ENCODE data around the gene NAALADL2. TPM values are rescaled to one million over a fixed set of nuclear protein-coding genes. Genes with fewer than 3 reads are reported as not detected.

NAALADL2 gene
- total and polyA plus RNA-seq, 2 of the 13 experiments (the other 11 are each of a cell fraction or from before 2014, with no cell fraction given): 0.08 TPM; not detected in 1

GRCh38 chr3:175129126-175129525 lies 270.0 kb downstream of the NAALADL2 start:
- Histone ChIP-seq H3K4me1 (ENCODE audit: insufficient read depth, low read length) (no peaks in the 10 kb centered on the region), H3K27me3 (ENCODE audit: control insufficient read depth in 1 of 2, insufficient read depth in 2 of 2, low read length in 2 of 2) (no peaks in the 10 kb centered on the region; a peak in 1 of 5 replicates), H3K79me2 (ENCODE audit: insufficient read depth, low read length) (no peaks in the 10 kb centered on the region), H3K9ac (ENCODE audit: insufficient read depth, low read depth, low read length) (no peak overlapping the region), H3K4me2 (ENCODE audit: low read depth, low read length) (no peak overlapping the region), H3K27ac (ENCODE audit: extremely low read length, insufficient read depth, low read length) (no peak overlapping the region), H3K9me3 (ENCODE audit: low read length) (no peaks in the 10 kb centered on the region), H3K4me3 (replicated peaks in 1 of 3; ENCODE audit: insufficient read depth in 1 of 3, low read depth in 2 of 3, low read length in 3 of 3) (no peak overlapping the region), H3K36me3 (replicated peaks in 1 of 2; ENCODE audit: control insufficient read depth in 1 of 2, insufficient read depth in 2 of 2, low read length in 2 of 2) (no peaks in the 10 kb centered on the region), H4K20me1 (ENCODE audit: insufficient read depth, low read length) (no peaks in the 10 kb centered on the region), H2AFZ (ENCODE audit: low read length) (no peak overlapping the region)
- no peak for ATAC-seq
- POLR2A ChIA-PET: no interaction called here
- FAIRE-seq: no peak
- 0% methylated on average over 2 of the region's 2 CpGs for WGBS (ENCODE audit: low lambda C conversion rate)
- BruUV-seq (replicated peaks): no TSS peak
- CTCF ChIA-PET (ENCODE audit: low intra/inter-chr PET ratio, low total read pairs): no interaction called here
- TF ChIP-seq TFDP1 (CRISPR knock-in tag; IDR thresholded peaks at IDR 0.05; ENCODE audit: borderline replicate concordance) (no peak), ZNF512B (CRISPR knock-in tag; IDR thresholded peaks at IDR 0.05; ENCODE audit: borderline replicate concordance) (no peak), GPN1 (CRISPR knock-in tag; IDR thresholded peaks at IDR 0.05; ENCODE audit: borderline replicate concordance) (no peak), ZNF20 (CRISPR knock-in tag; IDR thresholded peaks at IDR 0.05) (no peak), ZNF333 (CRISPR knock-in tag; IDR thresholded peaks at IDR 0.05; ENCODE audit: borderline replicate concordance) (no peak)
- intact Hi-C loops (cut with micrococcal nuclease; ENCODE audit: unreplicated experiment) (loop anchor here (10.0 kb wide), 1 partner anchor 734 kb away; no protein-coding TSS in a partner anchor), in situ Hi-C loops (cut with HindIII; ENCODE audit: extremely low pct_ligation_motif_present, low pct_unique_long_range_greater_than_20kb) (no loop called here)
- no peak for DNase-seq (ENCODE audit: low spot score)
